ENCODE measurements around the gene CIAO1. TPM values are rescaled to one million over a fixed set of nuclear protein-coding genes. Genes with fewer than 3 reads are reported as not detected.

CIAO1 gene
- total and polyA plus RNA-seq, 2 of the 8 experiments (the other 6 are each of a cell fraction or from before 2014, with no cell fraction given): 63.7 to 99.2 TPM

DNA sequence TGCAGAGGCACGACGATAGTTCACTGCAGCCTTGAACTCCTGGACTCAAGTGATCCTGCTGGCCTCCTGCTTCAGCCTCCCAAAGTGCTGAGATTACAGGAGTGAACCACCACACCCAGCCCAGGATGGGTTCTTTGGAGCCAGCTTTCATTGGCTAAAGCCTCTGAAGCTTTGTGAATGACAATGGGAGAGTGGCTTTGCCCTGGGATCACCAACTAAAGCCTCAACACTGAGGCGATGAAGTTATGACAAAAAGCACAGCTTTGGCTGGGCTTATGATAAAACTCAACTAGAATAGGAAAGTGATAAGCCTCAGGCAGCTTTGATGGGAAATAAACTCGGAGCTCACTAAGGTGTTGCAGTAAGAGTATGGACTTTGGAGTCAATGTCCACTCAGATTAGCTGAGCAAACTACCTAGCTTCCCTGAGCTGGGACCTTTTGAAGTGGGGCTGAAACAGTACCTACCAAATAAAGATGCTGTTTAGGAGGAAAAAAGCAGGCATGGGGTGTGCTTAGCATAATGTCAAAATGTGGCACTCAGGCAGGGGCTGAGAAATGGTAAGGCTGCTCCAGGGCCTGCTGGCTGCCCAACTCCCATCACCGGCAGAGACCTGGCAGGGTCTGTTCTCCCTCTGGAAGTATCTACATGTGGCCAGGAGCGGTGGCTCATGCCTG lies 4.6 kb upstream of the CIAO1 start:
- H4K91ac ChIP-seq (replicated peaks; ENCODE audit: insufficient read length, low read length): no peak overlapping the region
- H3K79me1 ChIP-seq (ENCODE audit: low read depth, low read length): peaks cover 28% of the 10 kb centered on the region
- H3K27ac ChIP-seq (ENCODE audit: low read depth, low read length): no peak overlapping the region
- no peak overlapping the region for H2BK12ac ChIP-seq (ENCODE audit: low read depth, low read length)
- no peak overlapping the region for H3K4ac ChIP-seq (replicated peaks; ENCODE audit: insufficient read length, low read depth, low read length)
- ChIA-PET CTCF (ENCODE audit: partially characterized antibody) (interaction anchor here (0.8 to 2.5 kb wide), 20 partner anchors 8 to 252 kb away, joined by 3 to 11 read pairs (median 4); partner anchors contain the start of gene ASTL), POLR2A (ENCODE audit: partially characterized antibody) (interaction anchor here (1.6 to 3.8 kb wide), 3 partner anchors 10 to 53 kb away, joined by 3 to 16 read pairs (median 13); partner anchors contain the start of gene STARD7)
- peaks cover 0 to 18% of the 10 kb centered on the region in 2 experiments for H4K20me1 ChIP-seq (replicated peaks in 1 of 2; ENCODE audit: control insufficient read depth in 1 of 2, insufficient read depth in 2 of 2, low read length in 2 of 2)
- H3K27me3 ChIP-seq (replicated peaks in 1 of 4; ENCODE audit: control insufficient read depth in 3 of 4, extremely low read depth in 1 of 4, insufficient read depth in 3 of 4, low read length in 3 of 4): no peaks in the 10 kb centered on the region
- H3K4me3 ChIP-seq (ENCODE audit: extremely low read depth in 1 of 4, insufficient read depth in 2 of 4, low read depth in 3 of 4, low read length in 4 of 4): no peak overlapping the region
- no peak overlapping the region for H3K9ac ChIP-seq (replicated peaks in 1 of 4; ENCODE audit: extremely low read depth in 1 of 4, low read depth in 3 of 4, low read length in 3 of 4)
- no peak overlapping the region for H2AK5ac ChIP-seq (ENCODE audit: low read depth, low read length)
- no peak overlapping the region for H2BK120ac ChIP-seq (replicated peaks; ENCODE audit: low read depth, low read length)
- 91% methylated on average over 6 of the region's 6 CpGs; no CpG with 5 or more reads in 1 of the 2 experiments for WGBS, 2 experiments (ENCODE audit: extremely low coverage in 1 of 2, insufficient coverage in 1 of 2, insufficient read length in 1 of 2, insufficient replicate concordance in 2 of 2, low coverage in 1 of 2, low lambda C conversion rate in 2 of 2, missing lambda C conversion rate in 1 of 2)
- H2BK5ac ChIP-seq (ENCODE audit: low read depth, low read length): no peak overlapping the region
- no peak overlapping the region for H3K14ac ChIP-seq (ENCODE audit: insufficient read length)
- H3K18ac ChIP-seq (ENCODE audit: extremely low read depth, low read length): no peak overlapping the region
- no peak overlapping the region for H3K23ac ChIP-seq (ENCODE audit: insufficient read length)
- no peak for FAIRE-seq
- peaks cover 0 to 2% (median 0%) of the 10 kb centered on the region in 4 experiments; a peak in 1 of 8 replicates for H3K36me3 ChIP-seq (ENCODE audit: control insufficient read depth in 2 of 4, insufficient read depth in 4 of 4, low read length in 3 of 4)
- peaks cover 8% of the 10 kb centered on the region; the same call in 1 of the 2 replicates for H3K23me2 ChIP-seq (ENCODE audit: low read depth, low read length)
- no peak overlapping the region for H4K5ac ChIP-seq (ENCODE audit: insufficient read length, low read depth, low read length)
- no peak for DNase-seq (ENCODE audit: low read depth in 1 of 2, low spot score in 2 of 2)
- H2BK15ac ChIP-seq (ENCODE audit: low read length): no peak overlapping the region
- H3K79me2 ChIP-seq (ENCODE audit: control insufficient read depth in 1 of 2, insufficient read depth in 2 of 2, low read length in 2 of 2): peaks cover 0 to 29% of the 10 kb centered on the region in 2 experiments; a peak in 3 of 4 replicates
- H3K9me3 ChIP-seq (ENCODE audit: insufficient read depth in 2 of 2, low read depth in 1 of 2, low read length in 1 of 2): no peaks in the 10 kb centered on the region
- no peak overlapping the region for H4K8ac ChIP-seq (ENCODE audit: extremely low read depth, insufficient read depth, low read length)
- no peak overlapping the region for H2BK20ac ChIP-seq (ENCODE audit: low read length)
- no peak overlapping the region for H2AFZ ChIP-seq (ENCODE audit: low read length)
- no peak overlapping the region for H3K4me2 ChIP-seq (ENCODE audit: insufficient read depth in 1 of 2, low read depth in 2 of 2, low read length in 2 of 2)
- H3K4me1 ChIP-seq (replicated peaks in 1 of 4; ENCODE audit: control insufficient read depth in 3 of 4, insufficient read depth in 4 of 4, low read length in 3 of 4): peaks cover 0 to 9% (median 3%) of the 10 kb centered on the region in 4 experiments; a peak in 4 of 7 replicates
- H3K56ac ChIP-seq (replicated peaks; ENCODE audit: insufficient read length, low read depth, low read length): no peak overlapping the region
- TF ChIP-seq CEBPB (IDR thresholded peaks at IDR 0.05; ENCODE audit: low read depth, low read length): no peak
- TF ChIP-seq EZH2 (IDR thresholded peaks at IDR 0.05; ENCODE audit: low read depth, low read length, severe bottlenecking): no peak
- TF ChIP-seq BRCA1 (IDR thresholded peaks at IDR 0.05; ENCODE audit: low read depth, low read length): no peak
- TF ChIP-seq TEAD4 (IDR thresholded peaks at IDR 0.05; ENCODE audit: low read depth, low read length): no peak
- no peak for TF ChIP-seq POLR2AphosphoS5 (IDR thresholded peaks at IDR 0.05; ENCODE audit: low read depth, low read length)
- TF ChIP-seq ZNF274 (IDR thresholded peaks at IDR 0.05; ENCODE audit: borderline replicate concordance, extremely low read depth, low read length): no peak
- TF ChIP-seq RBBP5 (IDR thresholded peaks at IDR 0.05; ENCODE audit: borderline replicate concordance, low read depth, low read length): no peak
- no peak for TF ChIP-seq GABPA (IDR thresholded peaks at IDR 0.05; ENCODE audit: borderline replicate concordance, insufficient read depth, low read length)
- no peak for TF ChIP-seq EGR1 (IDR thresholded peaks at IDR 0.05; ENCODE audit: borderline replicate concordance, low read depth, low read length)
- no peak for TF ChIP-seq FOSL1 (IDR thresholded peaks at IDR 0.05; ENCODE audit: insufficient read depth, low read depth, low read length)
- no peak for TF ChIP-seq RFX5 (IDR thresholded peaks at IDR 0.05; ENCODE audit: borderline replicate concordance, low read depth, low read length)

Data from H1 (cell line).